Heart left ventricle (tissue), 16 donors: ENCODE measurements around the gene RUNX1. TPM values are rescaled to one million over a fixed set of nuclear protein-coding genes. Genes with fewer than 3 reads are reported as not detected.

Experiments used
- ATAC-seq, 4 donors: fragments of 200-7000 bp; cut with Tn5 transposase; one replicate each; pipeline ENCODE4 v1.9.1; 2020 to 2022; ENCODE audit warnings: moderate library complexity in 4 of 4, mild to moderate bottlenecking in 3 of 4, moderate number of reproducible peaks in 1 of 4
- DNase-seq, 5 donors: peaks; one replicate each; pipeline ENCODE4 v3.0.0-alpha.2; 2020
- H3K27ac ChIP-seq, 12 donors: fragments of 200-600 bp; sonication (generic) in 4 of 12; one replicate each; pipeline versions ENCODE4 v1.5.0 to v1.8.0; 2016 to 2022; ENCODE audit warnings: mild to moderate bottlenecking in 2 of 12
- H3K27me3 ChIP-seq, 9 donors: fragments of 200-600 bp; sonication (generic) in 2 of 9; one replicate each; pipeline versions ENCODE4 v1.5.1 to v1.8.0; 2016 to 2022; ENCODE audit warnings: mild to moderate bottlenecking in 3 of 9
- H3K36me3 ChIP-seq, 9 donors: fragments of 200-600 bp; sonication (generic) in 2 of 9; one replicate each; pipeline versions ENCODE4 v1.5.0 to v1.8.0; 2018 to 2022; ENCODE audit warnings: mild to moderate bottlenecking in 2 of 9
- H3K4me1 ChIP-seq, 12 donors: fragments of 200-600 bp; sonication (generic) in 4 of 12; one replicate each; pipeline versions ENCODE4 v1.5.0 to v1.8.0; 2016 to 2022; ENCODE audit warnings: mild to moderate bottlenecking in 3 of 12
- H3K4me3 ChIP-seq, 12 donors: fragments of 200-600 bp; sonication (generic) in 4 of 12; one replicate each; pipeline versions ENCODE4 v1.5.0 to v1.8.0; 2017 to 2022; ENCODE audit warnings: mild to moderate bottlenecking in 9 of 12, moderate library complexity in 4 of 12
- H3K9me3 ChIP-seq, 12 donors: fragments of 200-600 bp; sonication (generic) in 4 of 12; one replicate each; pipeline versions ENCODE4 v1.5.0 to v1.8.0; 2016 to 2022; ENCODE audit warnings: mild to moderate bottlenecking in 1 of 12
- CTCF ChIP-seq, 12 donors: fragments of 200-600 bp; sonication (generic) in 4 of 12; IDR thresholded peaks; one replicate each; pipeline versions ENCODE4 v1.5.0 to v1.8.0; 2018 to 2022; ENCODE audit warnings: antibody characterized with exemption in 12 of 12, mild to moderate bottlenecking in 5 of 12
- POLR2A ChIP-seq, 2 donors: fragments of 450-650 bp; IDR thresholded peaks; one replicate each; pipeline ENCODE4 v1.6.1; 2017; ENCODE audit warnings: antibody characterized with exemption in 2 of 2, mild to moderate bottlenecking in 2 of 2, moderate library complexity in 2 of 2
- WGBS, 4 donors: extraction: QIAGEN DNeasy Blood & Tissue Kit in 2 of 4; methylation state at CpG; one replicate each; pipeline versions ENCODE4 v1.1.5 to v1.1.7; 2013 to 2018; 5-methylcytosine and 5-hydroxymethylcytosine counted together
- intact Hi-C, 10 donors: fragments of 100-400 bp; cut with DNase I; formaldehyde crosslinking; loops; one replicate each; pipeline versions ENCODE4 v1.11.1 to v1.14.2; 2022
- polyA plus RNA-seq, 2 donors: library from polyadenylated mRNA; stranded (reverse); fragments of 200-250 nt; gene quantifications; one replicate each; pipeline ENCODE4 v1.2.3, GENCODE V29; 2013
- total RNA-seq, 9 donors: library from RNA; depleted of rRNA in 2 of 9; stranded (reverse); fragments of >200 nt in 2 of 9; fragmentation: NEBNext Ultra II Directional in 3 of 9; extraction: Animal tissue kit (Norgen Biotek cat#: 25700) in 3 of 9; gene quantifications; one replicate each; pipeline versions ENCODE4 v1.1.0 to v1.2.4, GENCODE V29; 2016 to 2023
- donor health status: ischemic (EF 13 %, LVEDD 7.1; RV severe dilation, severe dysfunction).
- donor health status: healthy with polysubstance abuse.
- donor health status: DM: no; HTN: yes; CAD: no.
- donor health status: DM: no; HTN: no; CAD: no.
- donor health status: ischemic (EF 25% LVEDD 6.9; RV normal size, moderate dysfunction).
- donor health status: ischemic (EF 25% LVEDD 5.7; RV mildly dilated, moderate dysfunction).
- donor health status: healthy.
- donor health status: DM: yes; HTN: yes; CAD: no.
- donor health status: ischemic (EF 35%, LVEDD 5.7; RV mildly dilated, moderate dysfunction).
- donor health status: nonischemic (EF 11% LVEDD 7.7; RV severe dilation, severe dysfunction).
- donor health status: DM: yes; HTN: yes; CAD: no.
- donor health status: PGD.
- donor health status: ischemic (EF 29% LVEDD 5.4; RV normal size, mild dysfunction).
- donor health status: nonischemic (EF 23%, LVEDD 6.1; RV moderate dilation, normal function).

Gene RUNX1
- total and polyA plus RNA-seq, 11 donors: 0.61 to 54.5 (median 4.1) TPM

- ATAC-seq (no peak), DNase-seq (no peak)
- no peaks in the 10 kb centered on the region for H3K36me3 ChIP-seq
- no peak for TF ChIP-seq POLR2A (IDR thresholded peaks at IDR 0.05)
- H3K4me1 ChIP-seq: peaks cover 0 to 27% (median 0%) of the 10 kb centered on the region in 12 donors
- no peaks in the 10 kb centered on the region for H3K9me3 ChIP-seq
- H3K27ac ChIP-seq: no peak overlapping the region
- intact Hi-C loops: no loop called here
- H3K4me3 ChIP-seq: no peak overlapping the region
- H3K27me3 ChIP-seq: peaks cover 0 to 36% (median 4%) of the 10 kb centered on the region in 9 donors
Observed at GRCh38 chr21:34915364-34915841, 133.7 kb downstream of the RUNX1 start.

DNA sequence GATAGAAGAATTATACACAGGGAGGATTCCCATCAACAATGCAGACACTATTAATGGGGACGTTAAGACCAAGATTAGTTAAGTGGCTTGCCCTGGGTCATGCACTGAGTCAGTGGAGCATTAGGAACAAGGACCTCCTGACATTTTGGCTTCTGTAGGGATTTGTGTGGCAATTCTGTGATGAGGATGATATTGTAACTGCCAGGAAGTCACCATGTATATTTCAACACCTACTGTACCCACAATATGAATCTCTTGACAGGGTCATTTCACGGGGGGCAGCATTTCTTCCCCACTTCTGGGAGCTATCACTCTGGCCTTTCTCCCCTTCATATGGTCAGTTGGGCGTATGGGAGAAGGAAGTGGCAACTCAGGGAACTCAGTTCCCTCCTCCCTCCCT lies 134.9 kb downstream of the RUNX1 start:
- intact Hi-C loops: no loop called here
- Histone ChIP-seq H3K9me3 (no peaks in the 10 kb centered on the region), H3K4me3 (no peak overlapping the region), H3K27me3 (peaks cover 0 to 36% (median 4%) of the 10 kb centered on the region in 9 donors), H3K4me1 (peaks cover 0 to 39% (median 0%) of the 10 kb centered on the region in 12 donors), H3K27ac (no peak overlapping the region), H3K36me3 (no peaks in the 10 kb centered on the region)
- ATAC-seq (no peak), DNase-seq (no peak)
- WGBS, 4 donors: 51 to 64% (median 61%) methylated on average over 3 of the region's 3 CpGs
- TF ChIP-seq CTCF (IDR thresholded peaks at IDR 0.05) (no peak), POLR2A (IDR thresholded peaks at IDR 0.05) (no peak)

- Histone ChIP-seq H3K4me3 (no peak overlapping the region), H3K9me3 (no peaks in the 10 kb centered on the region), H3K27ac (no peak overlapping the region), H3K36me3 (no peaks in the 10 kb centered on the region), H3K27me3 (peaks cover 0 to 39% (median 4%) of the 10 kb centered on the region in 9 donors), H3K4me1 (peaks cover 0 to 43% (median 0%) of the 10 kb centered on the region in 12 donors)
- DNase-seq (no peak), ATAC-seq (no peak)
- WGBS, 4 donors: 60 to 80% (median 73%) methylated on average over 5 of the region's 5 CpGs
- no peak for TF ChIP-seq POLR2A (IDR thresholded peaks at IDR 0.05)
- no peak for TF ChIP-seq CTCF (IDR thresholded peaks at IDR 0.05)
- intact Hi-C loops: no loop called here
Observed at GRCh38 chr21:34913811-34914210, 135.3 kb downstream of the RUNX1 start.

DNA sequence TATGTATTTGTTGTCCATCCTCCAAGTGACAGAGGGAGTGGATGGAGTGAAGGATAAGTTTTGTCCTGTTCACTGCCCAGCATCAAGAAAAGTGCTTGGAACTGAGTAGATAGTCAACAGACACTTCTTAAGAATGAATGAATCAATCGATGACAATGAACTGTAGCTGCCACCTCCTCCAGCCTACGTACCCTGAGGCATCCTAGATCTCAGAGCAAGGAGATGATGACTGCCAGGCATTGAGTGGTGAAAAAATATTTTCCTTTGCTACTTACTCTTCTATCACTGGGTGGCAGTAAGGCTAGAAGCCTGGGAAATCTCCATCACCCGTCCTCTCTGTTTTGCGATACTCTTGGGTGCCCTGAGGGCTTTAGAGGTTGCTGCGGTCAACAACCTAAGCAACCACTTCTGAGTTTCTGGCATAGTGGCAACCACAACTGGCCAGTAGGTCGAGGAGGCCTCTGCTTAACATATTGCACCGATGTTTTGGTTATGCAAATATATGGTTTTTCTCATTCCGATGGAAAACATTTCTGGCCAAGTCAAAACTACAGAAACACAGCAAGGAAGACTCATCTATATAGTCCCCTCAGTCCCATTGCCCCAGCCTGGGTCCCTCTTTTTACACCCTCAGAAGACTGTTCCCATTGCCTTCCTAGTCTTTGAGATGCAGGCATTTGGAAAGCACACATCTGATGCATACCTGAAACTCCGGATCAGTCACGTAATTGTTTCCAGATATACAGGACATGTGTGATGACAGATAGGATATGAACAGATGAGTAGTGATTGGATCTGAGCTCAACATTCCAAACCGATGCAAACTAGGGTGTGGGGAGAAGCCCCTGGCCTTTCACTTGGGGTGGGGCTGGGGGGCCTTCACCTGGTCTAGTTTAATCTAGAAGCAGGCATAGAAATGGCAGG lies 136.8 kb downstream of the RUNX1 start:
- intact Hi-C loops: no loop called here
- DNase-seq (no peak), ATAC-seq (no peak)
- peaks cover 0 to 58% (median 0%) of the 10 kb centered on the region in 12 donors for H3K4me1 ChIP-seq
- 76 to 79% (median 77%) methylated on average over 11 of the region's 11 CpGs for WGBS, 4 donors
- no peaks in the 10 kb centered on the region for H3K36me3 ChIP-seq
- no peak overlapping the region for H3K27ac ChIP-seq
- H3K27me3 ChIP-seq: peaks cover 0 to 39% (median 4%) of the 10 kb centered on the region in 9 donors
- no peak overlapping the region for H3K4me3 ChIP-seq
- no peaks in the 10 kb centered on the region for H3K9me3 ChIP-seq
- TF ChIP-seq POLR2A (IDR thresholded peaks at IDR 0.05) (no peak), CTCF (IDR thresholded peaks at IDR 0.05) (no peak)
